Mesendoderm (in vitro differentiated cells): ENCODE data around the gene WNK4.

Source experiments
- DNase-seq: peaks from one replicate; pipeline ENCODE4 v3.0.0; 2013
- H2AK5ac ChIP-seq: 2 replicates; pipeline ENCODE4 v1.6.1; 2013; ENCODE audit warnings: low read length, inconsistent platforms
- H2BK120ac ChIP-seq: 2 replicates; pipeline ENCODE4 v1.6.1; 2013; ENCODE audit warnings: low read depth, mild to moderate bottlenecking, low read length, moderate library complexity, mixed read lengths
- H2BK15ac ChIP-seq: replicated peaks from 2 replicates; pipeline ENCODE4 v1.6.1; 2013; ENCODE audit warnings: low read depth, mild to moderate bottlenecking, moderate library complexity
- H2BK5ac ChIP-seq: 2 replicates; pipeline ENCODE4 v1.6.1; 2013; ENCODE audit warnings: low read length, inconsistent platforms
- H3K18ac ChIP-seq: 2 replicates; pipeline ENCODE4 v1.6.1; 2013; ENCODE audit warnings: mild to moderate bottlenecking, low read length, mixed read lengths
- H3K23ac ChIP-seq: one replicate; pipeline ENCODE4 v1.6.1; 2013; ENCODE audit warnings: low read length
- H3K27ac ChIP-seq: 2 replicates; pipeline ENCODE4 v1.5.1; 2013; ENCODE audit warnings: low read depth, mild to moderate bottlenecking, inconsistent platforms, low read length, moderate library complexity
- H3K27me3 ChIP-seq: 2 replicates; pipeline ENCODE4 v1.6.1; 2013; ENCODE audit warnings: low read length, control low read depth, mild to moderate bottlenecking, inconsistent platforms; ENCODE audit not compliant: insufficient read depth, poor library complexity
- H3K36me3 ChIP-seq: 2 replicates; pipeline ENCODE4 v1.6.1; 2013; ENCODE audit warnings: low read length, inconsistent platforms; ENCODE audit not compliant: control insufficient read depth, insufficient read depth
- H3K4ac ChIP-seq: one replicate; pipeline ENCODE4 v1.6.1; 2013; ENCODE audit warnings: low read depth, mild to moderate bottlenecking, low read length, moderate library complexity
- H3K4me1 ChIP-seq: 2 replicates; pipeline ENCODE4 v1.6.1; 2013; ENCODE audit warnings: low read depth, low read length, inconsistent platforms; ENCODE audit not compliant: control insufficient read depth
- H3K4me2 ChIP-seq: 2 replicates; pipeline ENCODE4 v1.6.1; 2013; ENCODE audit warnings: low read length
- H3K4me3 ChIP-seq: 2 replicates; pipeline ENCODE4 v1.5.1; 2013; ENCODE audit warnings: mild to moderate bottlenecking, low read length
- H3K56ac ChIP-seq: one replicate; pipeline ENCODE4 v1.6.1; 2013; ENCODE audit warnings: low read length
- H3K79me1 ChIP-seq: 2 replicates; pipeline ENCODE4 v1.6.1; 2013; ENCODE audit warnings: low read length, inconsistent platforms
- H3K79me2 ChIP-seq: 2 replicates; pipeline ENCODE4 v1.6.1; 2013; ENCODE audit warnings: mild to moderate bottlenecking, low read length; ENCODE audit not compliant: control insufficient read depth, insufficient read depth
- H3K9ac ChIP-seq: 2 replicates; pipeline ENCODE4 v1.6.1; 2013; ENCODE audit warnings: low read length, inconsistent platforms
- H4K5ac ChIP-seq: one replicate; pipeline ENCODE4 v1.6.1; 2013; ENCODE audit warnings: low read length
- H4K8ac ChIP-seq: one replicate; pipeline ENCODE4 v1.6.1; 2013; ENCODE audit warnings: low read depth, mild to moderate bottlenecking, control low read depth, low read length, moderate library complexity
- WGBS: extraction: QIAGEN DNeasy Blood & Tissue Kit; methylation state at CpG from one replicate; pipeline ENCODE4 v1.1.7; 2013; ENCODE audit warnings: low lambda C conversion rate, missing lambda C conversion rate; ENCODE audit not compliant: insufficient coverage; ENCODE audit errors: extremely low coverage; 5-methylcytosine and 5-hydroxymethylcytosine counted together

Gene WNK4

DNA sequence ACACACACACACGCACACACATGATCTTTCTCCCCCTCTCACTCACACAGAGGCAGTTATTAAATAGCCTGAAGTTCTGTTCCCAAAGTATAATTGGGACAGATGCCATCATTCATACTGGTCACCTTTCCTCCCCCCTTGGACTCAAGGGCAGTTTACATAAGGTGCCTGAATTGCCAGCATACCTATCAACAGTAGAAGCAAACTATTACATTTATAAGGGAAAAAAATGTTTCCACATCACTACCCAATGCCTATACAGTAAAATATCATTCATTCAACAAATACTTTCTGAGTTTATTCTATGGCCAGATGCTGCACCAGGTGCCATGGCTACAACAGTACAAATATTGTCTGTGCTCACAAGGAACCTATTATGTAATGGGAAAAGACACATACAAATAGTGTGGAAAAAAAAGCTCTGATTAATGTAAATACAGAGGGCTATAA, 24.5 kb downstream of the WNK4 start:
- Histone ChIP-seq H3K4ac (no peak overlapping the region), H3K18ac (no peak overlapping the region), H4K5ac (no peak overlapping the region), H3K4me2 (no peak overlapping the region), H3K27me3 (no peaks in the 10 kb centered on the region), H3K79me2 (no peaks in the 10 kb centered on the region), H2BK5ac (no peak overlapping the region), H3K79me1 (no peaks in the 10 kb centered on the region), H4K8ac (no peak overlapping the region), H3K56ac (no peak overlapping the region), H2AK5ac (no peak overlapping the region), H2BK120ac (no peak overlapping the region), H3K9ac (no peak overlapping the region), H2BK15ac (no peak overlapping the region), H3K27ac (no peak overlapping the region), H3K4me1 (no peaks in the 10 kb centered on the region), H3K36me3 (no peaks in the 10 kb centered on the region), H3K23ac (no peak overlapping the region), H3K4me3 (no peak overlapping the region)
- DNase-seq, result no peak
- no CpG with 5 or more reads among the region's 1 CpG for WGBS

DNA sequence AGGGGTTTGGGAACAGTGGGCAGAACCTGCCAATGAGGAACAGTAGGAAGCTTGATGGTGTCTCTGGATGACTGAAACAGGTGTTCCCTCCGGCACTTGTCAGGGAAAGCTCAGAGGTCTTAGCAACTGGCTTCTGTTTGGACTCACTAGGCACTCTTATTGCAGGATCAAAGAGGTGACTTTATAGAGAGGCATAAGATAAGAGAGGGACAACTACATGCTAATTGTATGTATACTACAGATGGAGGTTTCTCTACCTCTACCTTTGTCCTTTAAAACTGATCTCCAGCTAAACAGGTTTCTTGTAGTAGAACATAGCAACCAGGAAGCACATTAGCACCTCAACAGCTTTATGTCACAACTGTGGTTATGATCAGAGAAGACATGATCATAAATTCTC, 25.8 kb downstream of the WNK4 start:
- Histone ChIP-seq H4K8ac (no peak overlapping the region), H3K4me2 (no peak overlapping the region), H3K36me3 (no peaks in the 10 kb centered on the region), H3K4me3 (no peak overlapping the region), H2BK120ac (no peak overlapping the region), H2BK15ac (no peak overlapping the region), H3K9ac (no peak overlapping the region), H4K5ac (no peak overlapping the region), H3K27ac (no peak overlapping the region), H2BK5ac (no peak overlapping the region), H3K23ac (no peak overlapping the region), H3K27me3 (no peaks in the 10 kb centered on the region), H3K79me2 (no peaks in the 10 kb centered on the region), H3K4me1 (no peaks in the 10 kb centered on the region), H3K56ac (no peak overlapping the region), H3K4ac (no peak overlapping the region), H2AK5ac (no peak overlapping the region), H3K79me1 (no peaks in the 10 kb centered on the region), H3K18ac (no peak overlapping the region)
- no peak for DNase-seq
- no CpG with 5 or more reads among the region's 1 CpG for WGBS

DNA sequence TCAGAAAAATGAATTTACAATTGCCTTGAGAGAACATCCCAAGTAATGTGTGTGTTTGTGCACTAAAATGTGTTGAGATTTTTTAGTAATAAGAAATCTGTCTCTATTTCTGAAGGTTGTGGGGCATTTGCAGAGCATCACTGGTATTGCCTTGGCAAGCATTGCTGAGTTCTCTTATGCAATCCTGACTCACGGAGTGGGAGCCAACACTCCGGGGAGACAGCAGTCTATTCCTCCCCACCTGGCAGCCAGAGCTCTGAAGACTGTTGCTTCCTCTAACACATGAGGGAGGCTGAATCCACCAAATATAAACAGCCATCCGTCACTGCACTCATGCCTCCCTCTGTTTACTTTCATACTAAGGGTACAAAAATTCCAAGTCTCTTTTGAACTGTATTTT, 28.8 kb downstream of the WNK4 start:
- H3K4me3 ChIP-seq, result no peak overlapping the region
- H2BK5ac ChIP-seq, result no peak overlapping the region
- H2BK15ac ChIP-seq, result no peak overlapping the region

DNA sequence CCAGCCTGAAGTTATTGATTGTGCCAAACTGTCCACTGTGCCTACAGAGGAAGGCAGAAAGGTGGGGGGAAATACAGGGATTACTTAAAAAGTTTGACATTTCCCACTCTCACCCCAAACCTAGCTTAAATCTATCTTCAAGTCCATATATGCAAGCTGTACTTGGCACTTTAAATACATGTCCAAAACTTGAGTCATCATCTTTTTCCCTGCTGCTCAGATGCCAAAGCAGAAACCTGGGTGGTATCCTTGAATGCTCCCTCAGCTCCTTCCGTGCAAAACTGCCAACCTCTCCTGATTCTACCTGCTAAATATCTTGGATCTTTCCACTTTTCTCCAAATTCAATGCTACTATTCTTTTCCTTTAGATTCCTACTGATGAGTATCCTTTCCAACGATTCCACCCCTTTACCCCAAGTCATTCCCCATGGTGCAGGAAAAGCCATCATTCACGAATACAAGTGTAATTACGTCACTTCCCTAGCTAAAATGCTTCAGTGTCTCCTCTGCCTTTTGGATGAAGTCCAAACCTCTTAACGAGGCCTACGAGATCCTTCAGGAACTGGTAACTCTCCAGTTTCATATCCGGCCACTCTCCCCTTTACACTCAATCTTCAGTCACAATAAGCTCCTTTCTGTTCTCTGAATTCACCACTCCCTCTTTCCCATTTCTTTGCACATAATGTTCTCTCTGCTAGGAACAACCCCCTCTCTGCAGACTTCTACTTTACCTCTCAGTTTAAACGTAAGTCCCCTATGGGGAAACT, 34.4 kb downstream of the WNK4 start:
- no peak overlapping the region for H2BK15ac ChIP-seq
- no peak overlapping the region for H3K4me3 ChIP-seq
- no peak overlapping the region for H3K27ac ChIP-seq
- H2AK5ac ChIP-seq, result no peak overlapping the region
- DNase-seq, result no peak
- H3K9ac ChIP-seq, result no peak overlapping the region
- no peak overlapping the region for H3K56ac ChIP-seq
- H3K79me2 ChIP-seq, result no peaks in the 10 kb centered on the region
- no peak overlapping the region for H3K4me2 ChIP-seq
- no peak overlapping the region for H4K5ac ChIP-seq
- no peak overlapping the region for H4K8ac ChIP-seq
- H3K36me3 ChIP-seq, result peaks cover 9% of the 10 kb centered on the region
- H3K79me1 ChIP-seq, result no peaks in the 10 kb centered on the region
- no peak overlapping the region for H2BK120ac ChIP-seq
- no peak overlapping the region for H3K18ac ChIP-seq
- H3K23ac ChIP-seq, result no peak overlapping the region
- no peaks in the 10 kb centered on the region for H3K27me3 ChIP-seq
- no CpG with 5 or more reads among the region's 8 CpGs for WGBS
- H3K4ac ChIP-seq, result no peak overlapping the region
- H3K4me1 ChIP-seq, result no peaks in the 10 kb centered on the region
- no peak overlapping the region for H2BK5ac ChIP-seq

More for the DNA sequence above, 28.8 kb downstream of the WNK4 start:
- no peak overlapping the region for H3K4ac ChIP-seq
- no peaks in the 10 kb centered on the region for H3K27me3 ChIP-seq
- no peak overlapping the region for H4K8ac ChIP-seq
- H2AK5ac ChIP-seq, result no peak overlapping the region
- H3K4me2 ChIP-seq, result no peak overlapping the region
- no peak overlapping the region for H3K56ac ChIP-seq
- H3K18ac ChIP-seq, result no peak overlapping the region
- H4K5ac ChIP-seq, result no peak overlapping the region
- no peak overlapping the region for H3K27ac ChIP-seq
- no peak overlapping the region for H2BK120ac ChIP-seq
- no peak for DNase-seq
- H3K79me2 ChIP-seq, result no peaks in the 10 kb centered on the region
- no peak overlapping the region for H3K9ac ChIP-seq
- H3K79me1 ChIP-seq, result no peaks in the 10 kb centered on the region
- no peak overlapping the region for H3K23ac ChIP-seq
- no peaks in the 10 kb centered on the region for H3K4me1 ChIP-seq
- H3K36me3 ChIP-seq, result peaks cover 4% of the 10 kb centered on the region
- no CpG with 5 or more reads among the region's 3 CpGs for WGBS

DNA sequence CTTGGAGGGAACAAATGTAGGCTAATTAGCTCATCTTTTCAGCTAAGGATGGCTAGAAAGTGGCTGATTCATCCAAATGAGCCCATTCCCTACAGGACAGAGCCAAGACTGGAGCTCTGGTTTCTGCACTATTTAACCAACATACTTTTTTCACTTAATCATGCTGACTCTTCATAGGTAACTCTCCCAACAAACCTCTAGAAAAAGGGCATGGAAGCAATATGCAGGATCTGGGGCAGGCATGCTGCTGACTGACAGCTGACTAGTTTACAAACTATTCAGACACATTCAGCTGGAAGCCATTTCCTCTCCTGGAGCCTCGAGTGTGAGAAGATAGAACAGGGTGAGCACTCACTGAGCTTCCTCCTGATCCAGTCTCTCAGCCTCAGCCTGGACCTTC, 37.5 kb downstream of the WNK4 start:
- no peak for DNase-seq
- H3K18ac ChIP-seq, result no peak overlapping the region
- H2AK5ac ChIP-seq, result no peak overlapping the region
- H4K8ac ChIP-seq, result no peak overlapping the region
- H3K9ac ChIP-seq, result no peak overlapping the region
- no peak overlapping the region for H3K4me2 ChIP-seq
- H3K4me1 ChIP-seq, result no peaks in the 10 kb centered on the region
- H3K27me3 ChIP-seq, result no peaks in the 10 kb centered on the region
- H3K23ac ChIP-seq, result no peak overlapping the region
- no peak overlapping the region for H2BK120ac ChIP-seq
- peaks cover 1% of the 10 kb centered on the region for H3K79me1 ChIP-seq
- no CpG with 5 or more reads among the region's 1 CpG for WGBS
- no peak overlapping the region for H3K4me3 ChIP-seq
- no peak overlapping the region for H4K5ac ChIP-seq
- H2BK15ac ChIP-seq, result no peak overlapping the region
- H3K4ac ChIP-seq, result no peak overlapping the region
- H3K56ac ChIP-seq, result no peak overlapping the region
- H2BK5ac ChIP-seq, result no peak overlapping the region
- H3K36me3 ChIP-seq, result peaks cover 6% of the 10 kb centered on the region
- no peak overlapping the region for H3K27ac ChIP-seq
- peaks cover under 1% of the 10 kb centered on the region for H3K79me2 ChIP-seq

DNA sequence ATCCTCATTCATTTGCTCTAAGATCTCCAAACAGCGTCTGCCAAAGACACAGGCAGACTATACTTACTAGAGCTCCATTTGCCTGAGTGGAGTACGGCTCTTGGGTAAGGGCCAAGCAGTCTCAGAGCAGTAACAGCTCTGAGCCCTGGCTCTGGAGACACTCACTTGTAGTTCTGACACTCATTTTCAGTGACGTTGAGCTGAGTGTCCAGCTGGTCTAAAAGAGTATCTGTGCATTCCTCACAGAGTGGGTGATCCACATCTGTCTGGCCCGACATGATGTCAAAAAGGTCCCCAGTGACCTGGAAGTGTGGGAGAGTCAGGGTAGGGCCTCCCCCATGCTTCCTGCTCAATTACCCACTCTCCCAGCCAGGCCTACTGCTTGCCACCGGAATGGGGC, 38.0 kb downstream of the WNK4 start:
- no peaks in the 10 kb centered on the region for H3K4me1 ChIP-seq
- no peak overlapping the region for H3K56ac ChIP-seq
- no peak overlapping the region for H3K18ac ChIP-seq
- no peak overlapping the region for H3K4me2 ChIP-seq
- H2BK5ac ChIP-seq, result no peak overlapping the region
- no peak overlapping the region for H4K5ac ChIP-seq
- H3K4me3 ChIP-seq, result no peak overlapping the region
- no peak overlapping the region for H4K8ac ChIP-seq
- H3K4ac ChIP-seq, result no peak overlapping the region
- H3K36me3 ChIP-seq, result peaks cover 6% of the 10 kb centered on the region
- no peak overlapping the region for H3K23ac ChIP-seq
- H2AK5ac ChIP-seq, result no peak overlapping the region
- no peak overlapping the region for H2BK120ac ChIP-seq
- no CpG with 5 or more reads among the region's 5 CpGs for WGBS
- no peak overlapping the region for H2BK15ac ChIP-seq
- H3K27ac ChIP-seq, result no peak overlapping the region
- H3K27me3 ChIP-seq, result no peaks in the 10 kb centered on the region
- peaks cover 2% of the 10 kb centered on the region for H3K79me2 ChIP-seq
- peaks cover 2% of the 10 kb centered on the region for H3K79me1 ChIP-seq
- no peak overlapping the region for H3K9ac ChIP-seq
- no peak for DNase-seq
